Measurements from ENCODE around the gene LRP11. TPM values are rescaled to one million over a fixed set of nuclear protein-coding genes. Genes with fewer than 3 reads are reported as not detected.
A peak's percentile ranks its signal among the peaks of the same experiment; 100 is the strongest.

Gene LRP11
- total RNA-seq, 1 donor from 2014 or later: 0.29 TPM

DNA sequence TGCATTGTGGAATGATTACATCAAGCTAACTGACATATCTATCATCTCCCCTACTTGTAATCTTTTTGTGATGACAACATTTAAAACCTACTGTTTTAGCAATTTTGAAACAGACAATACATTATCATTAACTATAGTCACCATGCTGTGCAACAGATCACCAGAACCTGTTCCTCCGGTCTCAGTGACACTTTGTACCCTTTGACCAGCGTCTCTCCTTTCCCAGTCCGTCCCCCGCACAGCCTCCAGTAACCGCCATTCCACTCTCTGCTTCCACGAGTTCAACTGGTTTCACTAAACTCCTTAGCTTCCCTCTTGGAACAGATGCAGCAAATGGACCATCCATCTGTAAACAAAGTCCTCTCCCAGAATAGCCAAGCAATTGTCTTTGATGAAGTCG lies 21.8 kb downstream of the LRP11 start:
- H3K4me1 Mint-ChIP-seq: no peaks in the 10 kb centered on the region
- ChIA-PET POLR2A (no interaction called here), CTCF (no interaction called here)
- H3K27me3 Mint-ChIP-seq: peaks cover 21% of the 10 kb centered on the region
- DNase-seq: no peak
- H3K27ac Mint-ChIP-seq: no peak overlapping the region
- no peak overlapping the region for H3K4me3 Mint-ChIP-seq
- TF ChIP-seq, protein P1, sequence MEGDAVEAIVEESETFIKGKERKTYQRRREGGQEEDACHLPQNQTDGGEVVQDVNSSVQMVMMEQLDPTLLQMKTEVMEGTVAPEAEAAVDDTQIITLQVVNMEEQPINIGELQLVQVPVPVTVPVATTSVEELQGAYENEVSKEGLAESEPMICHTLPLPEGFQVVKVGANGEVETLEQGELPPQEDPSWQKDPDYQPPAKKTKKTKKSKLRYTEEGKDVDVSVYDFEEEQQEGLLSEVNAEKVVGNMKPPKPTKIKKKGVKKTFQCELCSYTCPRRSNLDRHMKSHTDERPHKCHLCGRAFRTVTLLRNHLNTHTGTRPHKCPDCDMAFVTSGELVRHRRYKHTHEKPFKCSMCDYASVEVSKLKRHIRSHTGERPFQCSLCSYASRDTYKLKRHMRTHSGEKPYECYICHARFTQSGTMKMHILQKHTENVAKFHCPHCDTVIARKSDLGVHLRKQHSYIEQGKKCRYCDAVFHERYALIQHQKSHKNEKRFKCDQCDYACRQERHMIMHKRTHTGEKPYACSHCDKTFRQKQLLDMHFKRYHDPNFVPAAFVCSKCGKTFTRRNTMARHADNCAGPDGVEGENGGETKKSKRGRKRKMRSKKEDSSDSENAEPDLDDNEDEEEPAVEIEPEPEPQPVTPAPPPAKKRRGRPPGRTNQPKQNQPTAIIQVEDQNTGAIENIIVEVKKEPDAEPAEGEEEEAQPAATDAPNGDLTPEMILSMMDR (IDR thresholded peaks at IDR 0.05): no peak
- no peaks in the 10 kb centered on the region for H3K9me3 Mint-ChIP-seq
- intact Hi-C loops (cut with micrococcal nuclease): no loop called here
- ATAC-seq (ENCODE audit: low read depth): no peak
- no peaks in the 10 kb centered on the region for H3K36me3 Mint-ChIP-seq (ENCODE audit: low read depth)

GRCh38 chr6:149840345-149841075 lies 23.6 kb downstream of the LRP11 start:
- TF ChIP-seq, protein P1 (IDR thresholded peaks at IDR 0.05): peak; percentile 29
- no peak for DNase-seq
- no peak overlapping the region for H3K4me3 Mint-ChIP-seq
- H3K36me3 Mint-ChIP-seq (ENCODE audit: low read depth): no peaks in the 10 kb centered on the region
- POLR2A ChIA-PET: no interaction called here
- H3K9me3 Mint-ChIP-seq: no peaks in the 10 kb centered on the region
- no peak overlapping the region for H3K27ac Mint-ChIP-seq
- peaks cover 22% of the 10 kb centered on the region for H3K27me3 Mint-ChIP-seq
- CTCF ChIA-PET: interaction anchor here (0.6 to 2.0 kb wide), 5 partner anchors 9 to 176 kb away, joined by 3 to 9 read pairs (median 4); partner anchors contain the start of gene LRP11
- intact Hi-C loops (cut with micrococcal nuclease): loop anchor here (1.0 kb wide), 1 partner anchor 24 kb away; the partner anchor contains the start of gene LRP11
- peak; percentile 47 for ATAC-seq (ENCODE audit: low read depth)
- no peaks in the 10 kb centered on the region for H3K4me1 Mint-ChIP-seq

- Mint-ChIP-seq H3K36me3 (ENCODE audit: low read depth) (no peaks in the 10 kb centered on the region), H3K4me3 (no peak overlapping the region), H3K4me1 (no peaks in the 10 kb centered on the region), H3K27ac (no peak overlapping the region), H3K9me3 (no peaks in the 10 kb centered on the region), H3K27me3 (peaks cover 13% of the 10 kb centered on the region)
- intact Hi-C loops (cut with micrococcal nuclease): loop anchor here (1.0 to 2.0 kb wide), 5 partner anchors 31 to 234 kb away; no protein-coding TSS in a partner anchor
- ChIA-PET POLR2A (no interaction called here), CTCF (interaction anchor here (0.7 to 5.3 kb wide), 12 partner anchors 8 to 184 kb away, joined by 3 to 25 read pairs (median 3); no protein-coding TSS in a partner anchor)
- peak; percentile 25 for DNase-seq
- TF ChIP-seq, protein P1 (IDR thresholded peaks at IDR 0.05): peak; percentile 88
- peak; percentile 56 for ATAC-seq (ENCODE audit: low read depth)
Measured at GRCh38 chr6:149834513-149835481, 29.4 kb downstream of the LRP11 start.

DNA sequence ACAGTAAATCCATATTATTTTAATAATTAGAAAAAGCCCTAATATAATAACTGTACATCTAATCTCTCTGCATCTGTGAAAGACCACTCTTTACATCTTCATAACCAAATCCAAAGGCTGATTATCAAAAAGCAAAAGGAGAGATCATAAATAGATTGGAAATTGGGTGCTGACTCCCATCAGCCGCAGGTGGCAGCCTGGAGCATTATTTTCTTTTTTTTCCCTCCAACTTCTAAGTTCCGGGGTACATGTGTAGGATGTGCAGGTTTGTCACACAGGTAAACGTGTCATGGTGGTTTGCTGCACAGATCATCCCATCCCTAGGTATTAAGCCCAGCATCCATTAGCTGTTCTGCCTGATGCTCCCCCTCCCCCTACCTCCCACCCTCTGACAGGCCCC lies 30.5 kb downstream of the LRP11 start:
- ATAC-seq (ENCODE audit: low read depth): no peak
- intact Hi-C loops (cut with micrococcal nuclease): loop anchor here (1.0 to 2.0 kb wide), 5 partner anchors 32 to 235 kb away; no protein-coding TSS in a partner anchor
- TF ChIP-seq, protein P1 (IDR thresholded peaks at IDR 0.05): no peak
- no peaks in the 10 kb centered on the region for H3K9me3 Mint-ChIP-seq
- ChIA-PET CTCF (interaction anchor here (0.7 to 5.3 kb wide), 7 partner anchors 9 to 185 kb away, joined by 3 to 25 read pairs (median 3); no protein-coding TSS in a partner anchor), POLR2A (no interaction called here)
- no peak for DNase-seq
- H3K4me1 Mint-ChIP-seq: no peaks in the 10 kb centered on the region
- no peak overlapping the region for H3K4me3 Mint-ChIP-seq
- H3K36me3 Mint-ChIP-seq (ENCODE audit: low read depth): no peaks in the 10 kb centered on the region
- peaks cover 10% of the 10 kb centered on the region for H3K27me3 Mint-ChIP-seq
- H3K27ac Mint-ChIP-seq: no peak overlapping the region
